ENCODE data around the gene SGCG.

GRCh38 chr13:23372264-23372906 lies 191.6 kb downstream of the SGCG start:
- TF ChIP-seq POLR2A (IDR thresholded peaks at IDR 0.05; ENCODE audit: extremely low read depth, insufficient read length) (no peak), MAX (IDR thresholded peaks at IDR 0.05; ENCODE audit: low read depth, low read length) (no peak), CTCF (IDR thresholded peaks at IDR 0.05; ENCODE audit: low read depth, low read length) (no peak), MYC (IDR thresholded peaks at IDR 0.05; ENCODE audit: low read depth, low read length) (0 out of 2 replicates have a peak, but pooled peaks have one; percentile 14)
